HG02938 (cell line): ENCODE results near the gene HS2ST1.
"Not testable (repeated sequence)": the region's sequence is repeated elsewhere in the genome, so short reads cannot be mapped to it uniquely, and the experiment has no call there.

Experiments
- ATAC-seq: cut with Tn5 transposase; IDR thresholded peaks from one replicate; pipeline ENCODE4 v1.9.1; 2021; ENCODE audit warnings: mild to moderate bottlenecking, moderate library complexity; ENCODE audit not compliant: unreplicated experiment

HS2ST1 gene

DNA sequence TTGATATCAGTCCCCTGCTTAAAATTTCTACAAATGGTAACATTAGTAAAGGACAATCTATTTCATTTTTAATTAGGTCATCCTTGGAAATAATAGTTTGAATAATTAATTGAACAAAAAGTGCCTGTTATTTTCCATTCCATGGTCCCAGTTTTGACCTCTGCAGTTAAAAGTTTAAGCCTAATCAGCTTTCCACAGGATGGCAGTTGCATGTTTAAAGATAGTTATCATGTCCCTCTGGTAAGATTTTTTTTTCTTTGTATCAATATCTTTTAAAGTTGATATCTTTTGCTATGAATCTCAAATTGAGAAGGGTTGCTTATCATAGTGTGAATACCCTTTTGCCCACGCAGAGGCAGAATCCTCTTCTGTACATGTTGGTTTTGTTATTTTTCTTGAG, 90.4 kb downstream of the HS2ST1 start:
- no peak for ATAC-seq

- ATAC-seq: no peak
These were observed 92.9 kb downstream of the HS2ST1 start for GRCh38 chr1:87007323-87007722.

DNA sequence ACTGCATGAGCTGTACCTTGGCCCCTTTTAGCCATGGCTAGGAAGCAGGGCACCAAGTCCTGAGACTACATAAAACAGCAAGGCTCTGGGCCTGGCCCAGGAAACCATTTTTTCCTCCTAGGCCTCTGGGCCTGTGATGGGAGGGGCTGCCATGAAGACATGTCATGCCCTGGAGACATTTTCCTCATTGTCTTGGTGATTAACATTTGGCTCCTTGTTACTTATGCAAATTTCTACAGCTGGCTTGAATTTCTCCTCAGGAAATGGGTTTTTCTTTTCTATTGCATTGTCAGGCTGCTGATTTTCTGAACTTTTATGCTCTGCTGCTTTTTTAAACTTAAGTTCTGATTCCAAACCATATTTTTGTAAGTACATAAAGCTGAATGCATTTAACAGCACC, 99.0 kb downstream of the HS2ST1 start:
- ATAC-seq: not testable (repeated sequence)

DNA sequence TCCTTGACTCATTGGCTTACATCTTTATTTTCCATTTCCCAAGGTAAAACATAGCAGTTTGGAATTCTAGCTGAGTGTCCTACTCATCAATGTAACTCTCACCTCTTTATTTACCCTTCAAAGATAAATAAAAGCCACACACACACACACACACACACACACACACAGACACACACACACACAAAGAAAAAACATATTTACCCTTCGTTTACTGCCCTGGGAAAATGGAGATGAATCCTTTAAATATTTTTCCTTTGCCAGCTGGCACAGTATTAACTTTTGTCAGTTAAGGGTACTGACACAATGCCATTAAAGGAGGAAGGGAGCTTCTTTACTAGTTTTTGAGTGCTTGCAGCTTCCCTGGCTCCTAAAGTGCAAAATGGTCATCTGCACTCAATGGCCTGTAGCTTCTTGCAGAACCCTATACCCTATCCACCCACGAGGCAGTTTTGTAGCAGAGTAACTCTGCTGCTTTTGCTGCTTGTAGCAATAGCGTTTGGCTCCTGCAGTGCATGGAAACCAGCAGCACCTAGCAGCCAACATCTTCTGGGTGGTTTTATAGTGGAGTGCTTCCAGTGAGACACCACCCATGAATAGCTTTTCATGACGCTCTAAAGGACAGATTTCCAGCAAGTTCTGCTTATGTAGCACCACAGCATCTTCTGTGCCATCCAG, 103.7 kb downstream of the HS2ST1 start:
- no peak for ATAC-seq

DNA sequence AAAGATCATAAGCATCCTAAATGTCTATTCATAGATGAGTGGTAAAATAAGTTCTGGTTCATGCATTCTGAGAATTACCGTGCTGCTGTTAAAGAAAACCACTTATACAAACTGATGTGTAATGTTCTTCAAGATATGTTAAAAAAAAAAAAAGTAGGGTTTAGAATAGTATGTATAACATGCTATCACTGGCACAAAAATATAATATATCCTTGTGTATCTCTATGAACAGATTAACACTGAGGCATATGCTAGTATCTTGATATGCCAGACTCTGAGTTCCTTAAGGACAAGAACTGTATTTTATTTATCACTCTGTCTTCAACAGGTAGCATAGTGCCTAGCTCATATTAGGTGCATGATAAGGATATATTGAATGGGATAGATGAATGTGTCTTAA, 108.9 kb downstream of the HS2ST1 start:
- ATAC-seq: no peak

GRCh38 chr1:87024936-87025540, 110.6 kb downstream of the HS2ST1 start:
- ATAC-seq: peak; percentile 56

GRCh38 chr1:87027561-87027960, 113.1 kb downstream of the HS2ST1 start:
- ATAC-seq: not testable (repeated sequence)

DNA sequence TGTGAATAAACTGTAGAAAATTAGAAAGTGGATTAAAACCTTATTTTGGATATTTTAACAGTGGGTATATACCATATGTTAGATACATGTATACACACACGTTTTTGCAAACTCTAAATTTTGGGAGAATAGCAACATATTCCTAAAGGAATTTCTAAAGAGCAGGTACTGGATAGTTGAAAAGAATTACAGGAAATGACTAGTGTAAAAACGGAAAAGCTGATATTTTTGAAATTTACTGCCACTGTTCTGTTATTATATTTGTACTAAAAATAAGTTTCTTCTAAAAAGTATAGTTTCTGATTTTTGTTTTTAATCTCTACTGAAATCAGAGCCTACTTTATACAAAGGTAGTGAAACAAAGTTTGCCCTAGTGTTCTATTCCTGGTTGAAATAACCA, 114.1 kb downstream of the HS2ST1 start:
- ATAC-seq: no peak

GRCh38 chr1:87030740-87031690, 116.6 kb downstream of the HS2ST1 start:
- ATAC-seq: peak; percentile 96

DNA sequence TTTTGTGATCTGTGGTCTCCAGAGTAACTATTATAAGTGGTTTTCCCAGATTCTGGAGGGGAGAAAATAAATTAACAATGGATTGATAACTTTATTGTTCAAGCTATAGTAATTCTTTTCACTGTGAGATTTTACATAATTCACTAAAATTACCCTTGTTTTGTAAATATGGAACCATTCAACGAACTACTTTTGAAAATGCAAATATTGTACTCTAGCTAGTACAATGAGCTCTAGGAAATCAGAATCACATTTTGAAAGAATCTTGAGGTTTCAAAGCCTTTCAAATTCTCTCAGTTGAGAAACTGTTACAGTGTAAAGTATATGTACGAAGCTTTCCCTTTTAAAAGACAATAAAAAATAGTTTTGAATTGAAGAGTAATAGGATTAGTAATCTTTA, 119.9 kb downstream of the HS2ST1 start:
- no peak for ATAC-seq

DNA sequence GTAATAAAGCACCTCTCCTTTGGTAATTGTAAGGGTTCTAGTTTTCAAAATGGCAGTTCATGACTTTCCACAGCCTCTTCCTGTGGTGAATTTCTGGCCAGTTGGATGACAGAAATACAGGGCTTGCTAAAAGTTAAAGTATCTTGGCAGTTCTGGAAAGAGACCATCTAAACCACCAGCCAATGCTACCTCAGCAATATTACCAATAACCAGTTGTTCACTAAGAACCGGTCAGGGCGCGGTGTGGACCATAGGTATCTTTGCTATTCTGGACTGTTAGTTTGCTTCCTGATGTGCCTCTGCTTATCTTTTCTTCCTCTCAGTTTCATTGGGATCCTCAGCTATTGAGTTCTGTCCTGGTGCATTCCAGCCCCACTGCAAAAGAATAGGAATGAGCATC, 124.7 kb downstream of the HS2ST1 start:
- no peak for ATAC-seq

GRCh38 chr1:87042111-87042811, 127.8 kb downstream of the HS2ST1 start:
- ATAC-seq: no peak

- peak; percentile 43 for ATAC-seq
These were observed 130.0 kb downstream of the HS2ST1 start for GRCh38 chr1:87044424-87044823.

- ATAC-seq: peak; percentile 66
These were observed 130.4 kb downstream of the HS2ST1 start for GRCh38 chr1:87044840-87045239.

DNA sequence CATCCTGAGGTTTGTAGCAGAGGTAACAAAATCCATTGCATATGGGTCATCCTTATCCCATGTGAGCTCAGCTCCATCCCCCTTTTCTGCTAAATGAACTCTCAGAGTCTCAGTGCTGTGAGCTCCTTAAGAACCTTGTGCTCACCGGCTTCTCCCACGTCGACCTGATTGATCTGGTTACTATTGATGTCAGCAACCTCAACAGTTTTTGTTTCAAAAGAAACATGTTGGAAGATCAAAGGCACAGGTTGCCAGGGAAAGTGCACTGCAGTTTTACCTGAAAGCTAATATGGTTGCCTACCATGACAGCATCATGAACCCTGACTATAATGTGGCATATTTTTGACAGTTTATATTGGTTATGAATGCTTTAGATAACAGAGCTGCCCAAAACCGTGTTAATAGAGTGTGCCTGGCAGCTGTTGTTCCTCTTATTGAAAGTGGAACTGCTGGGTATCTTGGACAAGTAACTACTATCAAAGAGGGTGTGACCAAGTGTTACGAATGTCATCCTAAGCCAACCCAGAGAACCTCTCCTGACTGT, 131.4 kb downstream of the HS2ST1 start:
- peak; percentile 44 for ATAC-seq

DNA sequence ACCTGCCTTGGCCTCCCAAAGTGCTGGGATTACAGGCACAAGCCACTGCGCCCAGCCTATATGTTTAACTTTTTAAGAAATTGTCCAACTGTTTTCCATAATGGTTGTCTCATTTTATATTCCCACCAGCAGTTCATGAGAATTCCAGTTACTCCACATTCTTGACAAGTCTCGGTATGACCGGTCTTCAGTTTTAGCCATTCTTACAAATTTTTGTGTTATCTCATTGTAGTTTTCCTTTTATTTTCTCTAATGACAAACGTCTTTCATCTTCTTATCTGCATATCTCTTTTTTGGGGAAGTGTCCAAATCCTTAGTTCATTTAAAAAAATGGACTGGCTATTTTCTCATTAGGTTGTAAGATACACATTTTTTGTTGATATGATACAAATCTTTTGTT, 132.5 kb downstream of the HS2ST1 start:
- ATAC-seq: no peak

GRCh38 chr1:87048237-87048636, 133.8 kb downstream of the HS2ST1 start:
- no peak for ATAC-seq

GRCh38 chr1:87051965-87052364, 137.5 kb downstream of the HS2ST1 start:
- ATAC-seq: no peak

DNA sequence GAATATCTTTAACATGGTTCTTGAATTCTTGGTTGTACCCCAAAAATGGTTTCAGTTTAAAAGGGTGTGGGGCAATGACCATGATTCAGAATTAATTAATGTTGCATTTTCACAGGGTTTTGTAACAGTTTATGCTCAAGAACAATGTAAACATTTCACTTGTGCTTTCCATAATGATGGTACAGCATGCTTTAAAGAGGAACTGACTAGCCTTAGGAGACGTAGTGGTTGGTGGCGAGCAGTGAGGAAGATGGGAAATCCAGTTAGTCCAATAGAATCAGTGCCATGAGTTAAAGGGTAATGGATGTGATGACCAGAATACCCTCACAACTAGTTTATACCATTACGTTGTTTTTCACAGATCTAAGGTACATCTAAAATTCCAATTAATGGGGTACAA, 138.0 kb downstream of the HS2ST1 start:
- no peak for ATAC-seq

DNA sequence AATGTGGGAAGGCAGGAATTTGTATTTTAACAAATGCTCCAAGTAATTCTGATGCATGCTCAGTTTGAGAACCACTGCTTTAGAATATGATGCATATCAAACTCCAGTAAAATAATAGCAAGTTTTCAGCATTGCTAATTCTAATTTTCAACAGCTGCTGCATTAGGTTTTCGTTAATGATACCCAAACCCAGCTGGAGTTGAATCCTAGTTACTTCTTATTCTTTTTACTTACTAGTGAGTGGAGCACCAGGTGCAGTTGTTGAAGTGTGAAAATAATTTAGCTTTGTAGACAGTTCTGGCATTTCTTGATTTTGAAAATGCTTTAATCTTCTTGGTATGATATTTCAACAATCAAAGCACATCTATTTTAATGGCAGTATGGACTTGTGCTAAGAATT, 138.5 kb downstream of the HS2ST1 start:
- no peak for ATAC-seq

DNA sequence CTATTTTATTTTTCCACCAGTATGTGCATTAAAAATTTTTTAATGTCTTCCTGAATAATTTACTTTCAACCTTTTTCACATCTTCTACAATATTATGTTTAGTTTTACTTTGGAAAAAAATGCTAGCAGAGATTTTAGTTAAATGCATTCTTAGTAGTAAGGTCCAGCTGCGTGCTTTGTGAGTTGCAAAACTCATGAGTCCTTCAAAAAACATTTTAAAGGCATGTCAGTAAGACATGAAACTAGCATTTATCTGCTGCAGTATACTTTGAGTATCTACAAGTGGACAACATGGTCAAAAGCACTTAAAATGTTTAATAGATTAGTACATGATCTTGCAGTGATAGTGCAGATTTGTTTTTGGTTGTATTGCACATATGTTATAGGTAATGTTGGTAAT, 139.0 kb downstream of the HS2ST1 start:
- ATAC-seq: no peak
